Lower leg skin (tissue), 4 donors: ENCODE measurements around the gene LCE1D. TPM values are rescaled to one million over a fixed set of nuclear protein-coding genes. Genes with fewer than 3 reads are reported as not detected.

ENCODE experiments used
- DNase-seq, 2 donors: peaks; one replicate each; pipeline ENCODE4 v3.0.0-alpha.2; 2019; ENCODE audit warnings: low spot score in 2 of 2
- H3K4me3 ChIP-seq: fragments of 200-600 bp; sonication (generic); 2 replicates; pipeline ENCODE4 v1.5.1; 2017; ENCODE audit warnings: mild to moderate bottlenecking, low read depth; ENCODE audit not compliant: poor library complexity, severe bottlenecking
- CTCF ChIP-seq, 3 donors: fragments of 450-650 bp; IDR thresholded peaks; one replicate each; pipeline ENCODE4 v1.5.1; 2016; ENCODE audit warnings: antibody characterized with exemption in 3 of 3, mild to moderate bottlenecking in 3 of 3, moderate library complexity in 2 of 3
- POLR2A ChIP-seq, 2 donors: fragments of 450-650 bp; IDR thresholded peaks; one replicate each; pipeline ENCODE4 v1.6.1; 2016 to 2017; ENCODE audit warnings: antibody characterized with exemption in 2 of 2, mild to moderate bottlenecking in 1 of 2, moderate library complexity in 1 of 2
- WGBS, 2 donors: methylation state at CpG; one replicate each; pipeline ENCODE4 v1.1.5; 2018; 5-methylcytosine and 5-hydroxymethylcytosine counted together
- intact Hi-C: fragments of 100-400 bp; cut with DNase I; formaldehyde crosslinking; loops from one replicate; pipeline ENCODE4 v1.15.0; 2023; ENCODE audit warnings: low total_unique reads
- total RNA-seq, 4 donors: library from RNA; depleted of rRNA; stranded (reverse); fragments of >200 nt; gene quantifications; one replicate each; pipeline ENCODE4 v1.1.0, GENCODE V29; 2016

LCE1D gene
- total RNA-seq, 4 donors from 2014 or later = 130 to 942 (median 594) TPM

DNA sequence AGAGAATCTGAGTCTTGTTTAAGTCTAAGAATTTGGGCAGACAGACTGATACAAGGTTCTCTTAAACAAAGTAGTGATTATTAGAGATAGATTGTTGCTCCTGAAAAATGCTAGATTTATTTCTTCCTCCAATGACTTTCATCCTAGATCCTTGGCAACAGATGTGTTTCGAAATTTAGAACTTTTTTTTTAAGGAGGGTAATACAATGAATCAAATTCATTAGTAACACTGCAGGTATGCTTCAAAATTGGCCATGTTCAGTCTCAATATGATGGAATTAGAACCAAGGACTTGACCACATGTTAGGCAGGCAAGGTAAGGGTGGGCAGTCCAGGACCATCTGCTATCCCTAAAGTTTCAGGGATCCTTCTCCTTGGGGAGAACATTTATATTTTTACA is 26.1 kb upstream of the LCE1D start:
- intact Hi-C loops = no loop called here
- WGBS, 2 donors = 55 to 63% methylated on average over 1 of the region's 1 CpG
- H3K4me3 ChIP-seq = no peak overlapping the region
- no peak for DNase-seq
- TF ChIP-seq POLR2A (IDR thresholded peaks at IDR 0.05) (no peak), CTCF (IDR thresholded peaks at IDR 0.05) (no peak)

GRCh38 chr1:152774875-152775274 is 21.6 kb upstream of the LCE1D start, which contains the start of gene LCE1F:
TSS of gene LCE1F (plus strand) at chr1:152775140. CDS start at chr1:152776372, 1,232 bp downstream.
- no peak within 1 kb of the TSS for H3K4me3 ChIP-seq
- intact Hi-C loops = no loop called here
- DNase-seq = no peak
- TF ChIP-seq CTCF (IDR thresholded peaks at IDR 0.05) = no peak
- TF ChIP-seq POLR2A (IDR thresholded peaks at IDR 0.05) = no peak
- 48 to 67% methylated on average over 6 of the region's 6 CpGs for WGBS, 2 donors

DNA sequence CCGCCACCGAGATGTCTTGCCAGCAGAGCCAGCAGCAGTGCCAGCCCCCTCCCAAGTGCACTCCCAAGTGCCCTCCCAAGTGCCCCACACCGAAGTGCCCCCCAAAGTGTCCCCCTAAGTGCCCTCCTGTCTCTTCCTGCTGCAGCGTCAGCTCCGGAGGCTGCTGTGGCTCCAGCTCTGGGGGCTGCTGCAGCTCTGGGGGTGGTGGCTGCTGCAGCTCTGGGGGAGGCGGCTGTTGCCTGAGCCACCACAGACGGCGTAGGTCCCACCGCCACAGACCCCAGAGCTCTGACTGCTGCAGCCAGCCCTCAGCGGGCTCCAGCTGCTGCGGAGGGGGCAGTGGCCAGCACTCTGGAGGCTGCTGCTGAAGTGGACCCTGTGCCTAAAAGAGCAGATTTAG is 20.2 kb upstream of the LCE1D start:
- WGBS, 2 donors = 68 to 89% methylated on average over 3 to 7 of the region's 11 CpGs
- no peak for TF ChIP-seq POLR2A (IDR thresholded peaks at IDR 0.05)
- TF ChIP-seq CTCF (IDR thresholded peaks at IDR 0.05) = no peak
- DNase-seq = no peak
- intact Hi-C loops = no loop called here
- no peak overlapping the region for H3K4me3 ChIP-seq

DNA sequence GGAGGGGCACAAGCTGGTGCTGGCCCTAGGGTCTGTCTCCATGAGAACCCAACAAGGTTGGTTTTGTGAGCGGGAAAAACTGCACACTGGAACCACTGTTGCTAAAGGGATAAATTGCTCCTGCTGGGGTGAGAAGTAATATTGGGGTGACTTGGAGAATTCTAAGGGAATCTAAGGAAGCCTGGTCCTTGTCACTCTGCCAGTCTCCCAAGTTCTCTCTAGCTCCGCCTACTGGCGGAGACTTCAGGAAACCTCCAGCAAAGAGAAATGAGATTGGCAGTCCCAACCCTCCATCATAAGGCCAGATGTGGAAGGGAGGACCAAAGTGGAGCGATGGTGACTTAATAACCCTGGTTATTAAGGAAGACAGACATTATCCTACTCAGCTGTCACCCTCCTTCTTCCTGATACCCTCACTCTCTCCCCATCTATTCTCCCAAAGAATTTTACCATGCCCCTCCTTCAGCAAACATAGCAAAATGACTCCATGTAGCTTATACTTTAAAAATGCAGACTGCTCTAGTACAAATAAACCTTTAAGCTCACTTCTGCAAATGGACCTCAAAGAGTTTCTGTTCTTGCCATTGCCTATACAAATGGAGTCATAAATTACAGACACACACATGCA is 18.9 kb upstream of the LCE1D start:
- intact Hi-C loops = no loop called here
- TF ChIP-seq POLR2A (IDR thresholded peaks at IDR 0.05) (no peak), CTCF (IDR thresholded peaks at IDR 0.05) (no peak)
- H3K4me3 ChIP-seq = no peak overlapping the region
- no peak for DNase-seq
- 63 to 66% methylated on average over 4 of the region's 4 CpGs for WGBS, 2 donors

GRCh38 chr1:152783095-152783494 is 13.4 kb upstream of the LCE1D start:
- WGBS, 2 donors = 66 to 79% methylated on average over 2 of the region's 2 CpGs
- TF ChIP-seq CTCF (IDR thresholded peaks at IDR 0.05) (no peak), POLR2A (IDR thresholded peaks at IDR 0.05) (no peak)

GRCh38 chr1:152786077-152786476 is 10.4 kb upstream of the LCE1D start, which contains the start of gene LCE1E:
TSS of gene LCE1E (plus strand) at chr1:152786257. CDS start at chr1:152787300, 1,043 bp downstream.
- TF ChIP-seq CTCF (IDR thresholded peaks at IDR 0.05) = no peak
- TF ChIP-seq POLR2A (IDR thresholded peaks at IDR 0.05) = no peak
- 17 to 25% methylated on average over 2 of the region's 2 CpGs for WGBS, 2 donors
- DNase-seq = no peak
- no peak within 1 kb of the TSS for H3K4me3 ChIP-seq
- intact Hi-C loops = no loop called here

More at GRCh38 chr1:152783095-152783494, 13.4 kb upstream of the LCE1D start:
- intact Hi-C loops = no loop called here
- no peak overlapping the region for H3K4me3 ChIP-seq
- no peak for DNase-seq
